Activated CD4-positive, CD25-positive, alpha-beta regulatory T cell (primary cell): ENCODE measurements around the gene CDKN2A.
"Not testable (repeated sequence)": the region's sequence is repeated elsewhere in the genome, so short reads cannot be mapped to it uniquely, and the experiment has no call there.

Experiments
- DNase-seq, 4 experiments: peaks; one replicate each; lab custom pipeline; 2025; lab: John Stamatoyannopoulos, UW

CDKN2A gene

GRCh38 chr9:21982391-21982790 is 11.8 kb downstream of the CDKN2A start:
- no peak for DNase-seq

- no peak for DNase-seq
Measured at GRCh38 chr9:21976334-21976875, 17.8 kb downstream of the CDKN2A start.

GRCh38 chr9:21974722-21975409 is 19.3 kb downstream of the CDKN2A start:
- DNase-seq = no peak

- no peak for DNase-seq
Measured at GRCh38 chr9:21974343-21974721, 19.9 kb downstream of the CDKN2A start.

- no peak for DNase-seq
Measured at GRCh38 chr9:21972361-21972760, 21.8 kb downstream of the CDKN2A start.

- DNase-seq = no peak
Measured at GRCh38 chr9:21970800-21971640, 23.2 kb downstream of the CDKN2A start.

- no peak for DNase-seq
Measured at GRCh38 chr9:21969951-21970799, 24.0 kb downstream of the CDKN2A start.

- DNase-seq = no peak
Measured at GRCh38 chr9:21969011-21969940, 24.9 kb downstream of the CDKN2A start.

- DNase-seq = no peak
Measured at GRCh38 chr9:21968331-21969010, 25.7 kb downstream of the CDKN2A start.

GRCh38 chr9:21967702-21968101 is 26.5 kb downstream of the CDKN2A start:
- DNase-seq = no peak

GRCh38 chr9:21967169-21967568 is 27.0 kb downstream of the CDKN2A start:
- DNase-seq = no peak

GRCh38 chr9:21966140-21966851 is 27.9 kb downstream of the CDKN2A start:
- no peak for DNase-seq

- DNase-seq = peak in 1 of 4 experiments; percentile 12
Measured at GRCh38 chr9:21965401-21965951, 28.7 kb downstream of the CDKN2A start.

GRCh38 chr9:21964925-21965385 is 29.2 kb downstream of the CDKN2A start:
- DNase-seq = no peak

- no peak for DNase-seq
Measured at GRCh38 chr9:21961569-21961968, 32.6 kb downstream of the CDKN2A start.

- DNase-seq = not testable (repeated sequence)
Measured at GRCh38 chr9:21959268-21959667, 34.9 kb downstream of the CDKN2A start.

- DNase-seq = no peak
Measured at GRCh38 chr9:21958833-21959232, 35.4 kb downstream of the CDKN2A start.

- DNase-seq = no peak
Measured at GRCh38 chr9:21945606-21946005, 48.6 kb downstream of the CDKN2A start.

- no peak for DNase-seq
Measured at GRCh38 chr9:21943464-21943863, 50.7 kb downstream of the CDKN2A start.
